ENCODE measurements around the gene ISCA2.
A peak's percentile ranks its signal among the peaks of the same experiment; 100 is the strongest.
"Not testable (repeated sequence)": the region's sequence is repeated elsewhere in the genome, so short reads cannot be mapped to it uniquely, and the experiment has no call there.

The ISCA2 gene

DNA sequence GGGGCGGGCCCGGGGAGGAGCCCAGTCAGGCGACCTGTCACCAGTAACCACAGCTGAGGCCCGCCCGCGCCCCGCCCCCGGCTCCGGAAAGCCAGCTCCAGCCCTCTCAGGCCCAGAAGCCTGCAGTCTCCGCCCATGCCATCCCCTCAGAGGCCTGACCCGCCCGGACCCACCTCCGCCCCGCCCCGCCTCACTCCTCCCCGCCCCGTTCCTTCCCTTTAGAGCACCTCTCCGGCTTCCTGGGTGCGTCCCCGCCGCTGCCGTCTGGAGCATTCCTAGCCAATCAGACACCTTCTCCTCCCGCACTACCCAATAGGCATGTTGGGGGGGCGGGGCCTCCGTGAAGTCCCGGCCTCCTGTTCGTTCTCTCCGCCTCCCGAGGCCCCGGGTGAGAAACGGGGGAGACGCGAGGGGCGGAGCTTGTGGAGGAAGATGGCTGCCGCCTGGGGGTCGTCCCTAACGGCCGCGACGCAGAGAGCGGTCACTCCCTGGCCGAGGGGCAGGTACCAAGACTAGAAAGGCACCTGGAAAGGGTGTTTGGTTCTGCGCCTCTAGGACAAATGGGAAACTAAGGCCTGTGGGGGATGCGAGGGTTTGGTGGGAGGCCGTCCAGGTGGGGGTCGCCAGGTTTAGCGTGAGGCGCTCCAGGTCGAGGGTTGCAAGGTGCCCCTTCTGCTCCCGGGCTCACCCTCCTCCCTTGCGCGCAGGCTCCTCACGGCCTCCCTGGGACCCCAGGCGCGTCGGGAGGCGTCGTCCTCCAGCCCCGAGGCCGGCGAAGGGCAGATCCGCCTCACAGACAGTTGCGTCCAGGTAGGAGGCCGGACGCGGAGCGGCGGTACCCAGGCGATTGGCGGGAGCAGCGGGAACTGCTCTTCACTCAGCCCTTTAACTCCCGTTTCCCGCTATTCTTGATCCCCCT, at the start of gene ISCA2:
ISCA2 (plus strand) TSS at position 423 of the 919 bp plus-strand sequence; CDS start at position 433, 10 bp downstream.
- DNase-seq (ENCODE audit: low read depth, low spot score): peak; percentile 78
- Histone ChIP-seq H3K9me3 (ENCODE audit: low read depth, low read length) (no peaks in the 10 kb centered on the region), H3K4me3 (peak within 1 kb of the TSS; percentile 98), H3K36me3 (ENCODE audit: insufficient read depth, low read length) (no peaks in the 10 kb centered on the region), H3K9ac (ENCODE audit: insufficient read length) (peak within 1 kb of the TSS; percentile 89), H3K27ac (no peak within 1 kb of the TSS)
- TF ChIP-seq EZH2 (IDR thresholded peaks at IDR 0.05) (no peak), FOXP2 (optimal IDR thresholded peaks at IDR 0.05; ENCODE audit: control extremely low read depth, extremely low read length, insufficient read depth) (no peak), POLR2AphosphoS5 (IDR thresholded peaks at IDR 0.05; ENCODE audit: borderline replicate concordance, low read depth, low read length) (peak; percentile 84)

DNA sequence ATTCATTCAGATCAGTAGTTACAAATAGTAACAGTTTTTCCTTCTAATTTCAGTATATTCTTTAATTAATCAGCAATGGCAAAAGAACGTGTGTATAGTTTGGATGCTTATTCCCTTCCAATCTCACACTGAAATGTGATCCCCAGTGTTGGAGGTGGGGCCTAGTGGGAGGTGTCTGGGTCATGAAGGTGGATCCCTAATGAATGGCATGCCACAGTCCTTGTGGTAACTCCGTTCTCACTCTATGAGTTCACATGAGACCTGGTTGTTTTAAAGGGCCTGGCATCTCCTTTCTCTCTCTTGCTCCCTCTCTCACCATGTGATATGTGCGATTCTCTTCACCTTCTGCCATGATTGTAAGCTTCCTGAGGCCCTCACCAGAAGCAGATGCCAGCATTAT, 48.7 kb upstream of the ISCA2 start:
- Histone ChIP-seq H3K27ac (no peak overlapping the region), H3K36me3 (ENCODE audit: insufficient read depth, low read length) (no peaks in the 10 kb centered on the region), H3K9ac (ENCODE audit: insufficient read length) (no peak overlapping the region), H3K9me3 (ENCODE audit: low read depth, low read length) (no peaks in the 10 kb centered on the region), H3K4me3 (no peak overlapping the region)
- no peak for DNase-seq (ENCODE audit: low read depth, low spot score)
- TF ChIP-seq FOXP2 (optimal IDR thresholded peaks at IDR 0.05; ENCODE audit: control extremely low read depth, extremely low read length, insufficient read depth): no peak
- TF ChIP-seq EZH2 (IDR thresholded peaks at IDR 0.05): no peak
- TF ChIP-seq POLR2AphosphoS5 (IDR thresholded peaks at IDR 0.05; ENCODE audit: borderline replicate concordance, low read depth, low read length): no peak

GRCh38 chr14:74454397-74454796, 39.2 kb upstream of the ISCA2 start:
- not testable (repeated sequence) for H3K4me3 ChIP-seq; H3K9ac ChIP-seq (ENCODE audit: insufficient read length); H3K27ac ChIP-seq; DNase-seq (ENCODE audit: low read depth, low spot score); H3K9me3 ChIP-seq (ENCODE audit: low read depth, low read length); H3K36me3 ChIP-seq (ENCODE audit: insufficient read depth, low read length)

GRCh38 chr14:74456684-74457564, 36.6 kb upstream of the ISCA2 start:
- H3K27ac ChIP-seq: no peak overlapping the region
- H3K9me3 ChIP-seq (ENCODE audit: low read depth, low read length): no peaks in the 10 kb centered on the region
- no peak for DNase-seq (ENCODE audit: low read depth, low spot score)
- no peak overlapping the region for H3K4me3 ChIP-seq
- no peak overlapping the region for H3K9ac ChIP-seq (ENCODE audit: insufficient read length)
- no peaks in the 10 kb centered on the region for H3K36me3 ChIP-seq (ENCODE audit: insufficient read depth, low read length)
- TF ChIP-seq FOXP2 (optimal IDR thresholded peaks at IDR 0.05; ENCODE audit: control extremely low read depth, extremely low read length, insufficient read depth) (no peak), EZH2 (IDR thresholded peaks at IDR 0.05) (no peak), POLR2AphosphoS5 (IDR thresholded peaks at IDR 0.05; ENCODE audit: borderline replicate concordance, low read depth, low read length) (no peak)

- no peaks in the 10 kb centered on the region for H3K36me3 ChIP-seq (ENCODE audit: insufficient read depth, low read length)
- no peak overlapping the region for H3K27ac ChIP-seq
- TF ChIP-seq POLR2AphosphoS5 (IDR thresholded peaks at IDR 0.05; ENCODE audit: borderline replicate concordance, low read depth, low read length) (no peak), FOXP2 (optimal IDR thresholded peaks at IDR 0.05; ENCODE audit: control extremely low read depth, extremely low read length, insufficient read depth) (no peak), EZH2 (IDR thresholded peaks at IDR 0.05) (no peak)
- no peak overlapping the region for H3K9ac ChIP-seq (ENCODE audit: insufficient read length)
- no peaks in the 10 kb centered on the region for H3K9me3 ChIP-seq (ENCODE audit: low read depth, low read length)
- H3K4me3 ChIP-seq: no peak overlapping the region
- no peak for DNase-seq (ENCODE audit: low read depth, low spot score)
These were observed 36.0 kb upstream of the ISCA2 start for GRCh38 chr14:74457565-74457895.

DNA sequence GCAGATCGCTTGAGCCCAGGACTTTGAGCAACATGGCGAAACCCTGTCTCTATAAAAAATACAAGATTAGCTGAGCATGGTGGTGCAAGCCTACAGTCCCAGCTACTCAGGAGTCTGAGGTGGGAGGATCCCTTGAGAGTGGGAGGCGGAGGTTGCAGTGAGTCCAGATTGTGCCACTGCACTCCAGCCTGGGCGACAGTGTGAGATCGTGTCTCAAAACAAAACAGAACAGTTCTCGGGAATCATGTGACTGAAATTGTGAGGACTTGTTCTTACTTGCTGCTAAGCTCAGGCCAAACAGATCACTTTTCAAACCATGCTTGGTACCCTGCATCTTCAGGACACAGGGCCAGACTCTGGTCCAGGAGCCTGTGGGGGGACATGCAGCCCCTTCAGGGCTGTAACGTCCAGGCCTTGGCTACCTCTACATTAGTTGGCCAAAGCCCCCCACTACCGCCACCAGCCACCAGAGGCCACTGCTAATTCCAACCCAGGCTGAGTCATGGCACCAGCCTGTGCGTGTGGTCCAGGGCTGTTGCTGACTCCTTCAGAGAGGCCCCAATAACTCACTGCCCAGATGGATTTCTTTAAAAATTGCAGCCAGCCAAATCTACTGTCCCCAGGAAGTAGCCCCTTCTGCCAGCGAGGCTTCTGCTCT, 34.1 kb upstream of the ISCA2 start:
- no peak for DNase-seq (ENCODE audit: low read depth, low spot score)
- H3K4me3 ChIP-seq: no peak overlapping the region
- H3K9ac ChIP-seq (ENCODE audit: insufficient read length): no peak overlapping the region
- H3K9me3 ChIP-seq (ENCODE audit: low read depth, low read length): no peaks in the 10 kb centered on the region
- H3K36me3 ChIP-seq (ENCODE audit: insufficient read depth, low read length): no peaks in the 10 kb centered on the region
- H3K27ac ChIP-seq: no peak overlapping the region
- TF ChIP-seq EZH2 (IDR thresholded peaks at IDR 0.05): no peak
- TF ChIP-seq POLR2AphosphoS5 (IDR thresholded peaks at IDR 0.05; ENCODE audit: borderline replicate concordance, low read depth, low read length): no peak
- TF ChIP-seq FOXP2 (optimal IDR thresholded peaks at IDR 0.05; ENCODE audit: control extremely low read depth, extremely low read length, insufficient read depth): no peak

GRCh38 chr14:74459976-74460375, 33.6 kb upstream of the ISCA2 start:
- TF ChIP-seq POLR2AphosphoS5 (IDR thresholded peaks at IDR 0.05; ENCODE audit: borderline replicate concordance, low read depth, low read length): no peak
- TF ChIP-seq FOXP2 (optimal IDR thresholded peaks at IDR 0.05; ENCODE audit: control extremely low read depth, extremely low read length, insufficient read depth): no peak
- no peak for TF ChIP-seq EZH2 (IDR thresholded peaks at IDR 0.05)
- Histone ChIP-seq H3K9me3 (ENCODE audit: low read depth, low read length) (no peaks in the 10 kb centered on the region), H3K36me3 (ENCODE audit: insufficient read depth, low read length) (no peaks in the 10 kb centered on the region), H3K27ac (no peak overlapping the region), H3K9ac (ENCODE audit: insufficient read length) (no peak overlapping the region), H3K4me3 (no peak overlapping the region)
- no peak for DNase-seq (ENCODE audit: low read depth, low spot score)

- Histone ChIP-seq H3K9ac (ENCODE audit: insufficient read length) (no peak overlapping the region), H3K9me3 (ENCODE audit: low read depth, low read length) (no peaks in the 10 kb centered on the region), H3K27ac (no peak overlapping the region), H3K4me3 (no peak overlapping the region), H3K36me3 (ENCODE audit: insufficient read depth, low read length) (no peaks in the 10 kb centered on the region)
- DNase-seq (ENCODE audit: low read depth, low spot score): no peak
- no peak for TF ChIP-seq EZH2 (IDR thresholded peaks at IDR 0.05)
- no peak for TF ChIP-seq FOXP2 (optimal IDR thresholded peaks at IDR 0.05; ENCODE audit: control extremely low read depth, extremely low read length, insufficient read depth)
- TF ChIP-seq POLR2AphosphoS5 (IDR thresholded peaks at IDR 0.05; ENCODE audit: borderline replicate concordance, low read depth, low read length): no peak
These were observed 30.6 kb upstream of the ISCA2 start for GRCh38 chr14:74462993-74463392.
